Skin of body (tissue), 2 donors: ENCODE data around the gene GSC2. TPM values are rescaled to one million over a fixed set of nuclear protein-coding genes. Genes with fewer than 3 reads are reported as not detected.

Experiments
- DNase-seq: peaks from one replicate; lab custom pipeline; 2025; lab: John Stamatoyannopoulos, UW
- total RNA-seq: library from RNA; depleted of rRNA; stranded (reverse); fragments of >200 nt; gene quantifications from one replicate; pipeline ENCODE4 v1.2.3, GENCODE V29; 2014

The GSC2 gene
- total RNA-seq, 1 donor from 2014 or later, result not detected

- DNase-seq, result no peak
These were observed 29.1 kb downstream of the GSC2 start for GRCh38 chr22:19120829-19121630.

DNA sequence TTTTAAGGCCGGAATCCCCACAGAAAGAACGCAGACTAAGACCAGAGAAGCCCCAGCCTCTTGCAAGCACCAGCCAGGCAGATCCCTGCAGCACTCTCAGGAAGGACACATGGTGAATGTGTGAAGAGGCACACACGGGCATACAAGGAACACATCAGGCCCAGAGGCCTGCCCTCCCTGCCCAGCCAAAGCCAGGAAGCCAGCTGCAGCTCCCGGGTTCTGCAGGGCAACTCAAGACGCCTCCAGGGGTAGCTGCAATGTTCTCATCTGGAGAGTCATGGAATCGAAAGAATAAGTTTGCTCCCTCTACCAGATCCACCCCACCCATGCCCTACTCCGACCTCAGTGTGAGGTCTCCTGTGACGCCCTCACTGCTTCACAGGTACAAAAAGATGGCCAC lies 30.1 kb downstream of the GSC2 start:
- DNase-seq, result no peak

DNA sequence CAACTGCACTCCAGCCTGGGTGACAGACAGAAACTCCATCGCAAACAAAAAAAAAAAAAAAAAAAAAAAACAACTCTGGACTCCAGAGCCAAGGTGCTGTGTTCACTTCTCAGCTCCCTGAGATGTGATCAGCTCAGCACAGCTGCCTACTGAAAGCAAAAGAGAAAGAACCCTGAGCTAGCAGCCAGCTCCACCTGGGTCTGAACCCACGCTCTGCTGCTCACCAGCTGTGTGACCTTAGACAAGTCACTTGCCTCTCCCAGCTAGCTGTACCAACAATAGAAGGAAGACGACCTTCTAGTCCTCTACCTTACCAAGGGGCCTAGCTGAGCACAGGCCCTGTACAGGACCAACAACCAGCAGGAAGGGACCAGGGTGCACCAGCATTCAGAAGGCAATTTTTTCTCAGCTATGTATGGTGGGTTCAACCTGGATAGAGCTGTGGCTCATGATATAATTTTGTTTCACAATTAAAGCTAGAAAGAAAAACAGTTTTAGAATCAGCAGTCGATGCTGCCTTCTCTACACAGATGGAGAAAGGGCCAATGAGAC lies 31.7 kb downstream of the GSC2 start:
- no peak for DNase-seq

GRCh38 chr22:19117111-19117512 lies 33.0 kb downstream of the GSC2 start:
- DNase-seq, result no peak

DNA sequence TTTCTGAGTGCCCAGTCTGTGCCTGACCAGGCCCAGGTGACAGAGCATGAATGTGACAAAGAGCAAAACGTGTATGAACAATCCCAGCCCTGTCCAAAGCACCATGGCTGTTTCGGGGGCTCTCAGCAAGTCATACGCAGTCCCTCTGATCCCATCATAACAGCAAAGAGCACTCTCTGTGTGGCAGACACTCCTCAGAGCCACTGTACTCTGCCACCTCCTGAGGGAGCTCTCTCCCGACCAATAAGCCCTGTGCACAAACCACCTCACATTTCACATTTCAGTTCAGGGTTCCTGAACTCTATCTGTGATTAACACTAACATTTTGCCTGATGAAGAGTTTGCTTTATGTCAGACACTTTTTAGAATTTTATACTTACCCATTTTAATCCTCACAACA lies 34.5 kb downstream of the GSC2 start:
- no peak for DNase-seq

GRCh38 chr22:19114984-19115552 lies 35.0 kb downstream of the GSC2 start:
- no peak for DNase-seq

- no peak for DNase-seq
These were observed 36.7 kb downstream of the GSC2 start for GRCh38 chr22:19113429-19113828.

GRCh38 chr22:19111584-19111983 lies 38.5 kb downstream of the GSC2 start:
- no peak for DNase-seq

GRCh38 chr22:19111140-19111539 lies 39.0 kb downstream of the GSC2 start:
- DNase-seq, result no peak

- no peak for DNase-seq
These were observed 39.4 kb downstream of the GSC2 start for GRCh38 chr22:19110646-19111045.

- DNase-seq, result no peak
These were observed 40.0 kb downstream of the GSC2 start for GRCh38 chr22:19110064-19110458.

DNA sequence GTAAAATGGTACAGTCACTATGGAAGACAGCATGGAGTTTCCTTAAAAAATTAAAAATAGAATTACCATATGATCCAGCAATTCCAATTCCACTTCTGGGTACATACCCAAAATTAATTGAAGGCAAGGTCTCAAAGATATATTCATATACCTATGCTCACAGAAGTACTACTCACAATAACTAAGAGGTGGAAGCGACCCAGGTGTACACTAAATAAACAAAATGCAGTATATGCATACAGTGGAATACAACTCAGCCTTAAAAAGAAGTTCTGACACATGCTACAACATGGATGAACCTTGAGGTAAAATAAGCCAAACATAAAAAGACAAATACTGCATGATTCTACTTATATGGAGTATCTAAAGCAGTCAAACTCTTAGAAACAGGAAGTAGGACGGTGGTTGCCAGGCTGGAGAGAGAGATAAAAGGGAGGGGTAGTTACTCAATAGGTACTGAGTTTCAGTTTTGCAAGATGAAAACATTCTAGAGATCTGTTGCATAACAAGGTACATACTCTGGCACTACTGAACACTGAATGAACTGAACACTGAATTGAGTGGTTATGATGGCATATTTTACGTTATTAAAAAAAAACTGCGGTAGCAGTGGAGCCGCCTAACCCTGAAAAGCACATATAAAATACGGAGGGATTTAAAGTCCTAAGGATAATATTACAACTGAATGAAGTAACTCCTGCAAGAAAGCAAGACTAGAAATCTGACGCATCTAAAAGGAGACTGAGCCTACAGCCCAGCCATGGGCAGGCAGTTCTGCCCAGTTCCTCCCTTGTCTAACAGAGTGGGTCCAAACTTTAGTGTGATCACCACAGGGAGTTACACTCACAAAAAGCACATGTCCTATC lies 40.7 kb downstream of the GSC2 start:
- DNase-seq, result no peak

DNA sequence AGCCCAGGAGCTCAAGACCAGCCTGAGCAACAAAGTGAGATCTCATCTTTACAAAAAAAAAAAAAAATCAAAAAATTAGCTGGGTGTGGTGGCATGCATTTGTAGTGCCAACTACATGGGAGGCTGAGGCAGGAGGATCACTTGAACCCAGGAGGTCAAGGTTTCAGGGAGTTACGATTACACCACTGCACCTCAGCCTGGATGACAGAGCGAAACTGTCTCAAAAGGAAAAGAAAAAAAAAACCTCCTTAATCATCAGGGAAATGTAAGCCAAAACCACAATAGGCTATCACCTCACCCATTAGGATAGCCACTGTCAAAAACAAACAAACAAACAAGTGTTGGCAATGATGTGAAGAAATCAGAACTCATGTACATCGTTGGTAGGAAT lies 41.3 kb downstream of the GSC2 start:
- DNase-seq, result no peak

- DNase-seq, result no peak
These were observed 42.4 kb downstream of the GSC2 start for GRCh38 chr22:19107730-19108074.

- no peak for DNase-seq
These were observed 43.0 kb downstream of the GSC2 start for GRCh38 chr22:19106886-19107729.

DNA sequence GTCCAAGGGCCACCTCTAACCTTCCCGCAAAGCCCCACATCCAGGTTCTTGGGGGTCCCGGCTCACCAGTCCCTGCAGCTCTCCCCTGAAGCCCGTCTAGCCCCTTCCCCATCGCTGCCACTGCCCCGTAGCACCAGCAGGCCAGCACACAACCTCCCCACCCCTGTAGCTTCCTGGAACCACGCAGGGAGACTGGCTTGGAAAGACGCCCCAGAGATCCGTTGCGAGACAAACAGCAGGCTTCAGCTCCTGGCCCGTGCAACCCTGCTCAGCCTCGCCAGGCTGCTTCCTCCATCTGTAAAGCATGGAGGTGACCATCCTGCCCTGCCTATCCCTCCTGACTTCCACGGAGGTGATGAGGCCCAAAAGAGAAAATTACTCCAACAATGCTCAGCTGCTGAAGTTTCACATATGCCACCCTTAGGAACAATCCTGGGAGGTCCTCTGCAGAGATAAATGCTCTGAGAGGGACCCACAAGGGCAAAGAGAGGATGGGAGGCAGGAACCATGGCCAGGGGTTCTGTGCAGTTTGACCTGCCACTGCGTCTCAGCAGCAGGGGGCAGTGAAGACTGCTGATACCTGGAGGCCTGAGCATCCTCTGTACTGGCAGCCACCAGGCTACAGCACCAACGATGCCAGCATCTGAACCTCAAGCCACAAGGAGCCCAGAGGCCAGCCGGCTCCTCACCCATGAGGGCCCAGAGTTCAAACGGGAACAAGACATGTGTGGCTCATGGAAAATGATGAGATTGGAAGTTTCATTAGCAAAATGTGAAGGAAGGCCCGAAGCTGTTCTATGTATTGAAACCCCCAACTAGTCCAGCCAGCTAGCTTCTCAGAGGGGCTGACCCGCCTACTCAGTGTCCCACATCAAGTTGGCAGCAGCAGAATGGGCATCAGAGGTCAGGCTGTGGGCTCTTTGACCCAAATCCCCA lies 44.0 kb downstream of the GSC2 start:
- no peak for DNase-seq

DNA sequence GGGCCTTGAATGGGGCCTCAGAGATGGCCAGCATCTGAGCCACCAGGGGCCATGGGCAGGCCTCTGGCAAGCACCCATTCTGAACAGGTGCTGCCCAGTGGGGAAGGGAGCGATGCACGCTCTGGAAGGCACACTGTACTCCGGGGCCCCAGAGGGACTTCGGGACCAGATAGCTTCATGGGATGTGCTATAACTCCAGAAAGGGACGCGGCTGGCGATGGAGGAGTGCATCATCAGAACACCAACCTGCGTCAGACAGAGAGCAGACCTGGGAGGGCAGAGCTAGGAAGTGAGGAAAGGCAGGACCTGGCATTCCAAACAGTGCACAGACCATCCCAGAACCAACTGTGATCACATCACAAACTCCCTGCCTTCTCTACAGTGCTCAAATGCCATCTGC lies 44.6 kb downstream of the GSC2 start:
- no peak for DNase-seq

DNA sequence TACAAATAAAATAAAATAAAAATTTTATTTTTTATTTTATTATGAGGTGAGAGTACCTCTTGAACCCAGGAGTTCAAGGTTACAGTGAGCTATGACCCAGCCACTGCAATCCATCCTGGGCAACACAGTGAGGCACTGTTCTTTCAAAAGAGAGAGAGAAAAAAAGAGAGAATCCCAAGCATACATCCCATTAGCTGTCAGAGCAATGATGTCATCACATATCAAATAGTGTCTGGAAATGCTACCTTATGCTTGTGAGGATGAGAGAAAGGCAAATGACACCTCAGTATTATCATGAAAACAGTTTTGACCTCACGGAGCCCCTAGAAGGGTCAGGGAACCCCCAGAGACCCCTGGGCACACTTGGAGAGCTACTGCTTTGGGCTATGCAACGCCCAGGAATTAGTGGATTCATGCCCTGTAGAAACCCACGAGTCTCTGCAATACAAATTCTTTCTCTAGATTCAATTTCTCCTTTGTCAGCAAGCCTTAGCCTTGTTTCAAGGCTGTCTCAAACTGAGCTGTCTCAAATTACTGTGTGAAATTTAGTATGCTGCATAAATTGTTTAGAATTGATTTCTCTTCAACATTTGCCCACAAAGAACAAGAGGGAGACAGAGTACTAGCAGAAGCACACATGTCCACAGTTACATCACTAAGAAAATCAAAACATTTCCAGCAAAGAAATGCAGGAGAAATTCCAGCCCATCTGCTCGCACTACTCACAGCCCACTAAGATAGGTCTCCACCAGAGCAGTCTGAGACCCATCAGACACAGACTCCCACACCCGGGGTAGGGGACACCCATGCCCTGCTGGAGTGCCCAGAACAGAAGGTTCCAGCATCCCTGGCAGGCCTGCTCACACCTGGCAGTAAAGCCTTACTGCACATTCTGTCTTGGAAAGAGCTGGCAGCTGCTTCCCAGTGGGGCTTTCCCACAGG lies 45.9 kb downstream of the GSC2 start:
- peak; percentile 84 for DNase-seq

DNA sequence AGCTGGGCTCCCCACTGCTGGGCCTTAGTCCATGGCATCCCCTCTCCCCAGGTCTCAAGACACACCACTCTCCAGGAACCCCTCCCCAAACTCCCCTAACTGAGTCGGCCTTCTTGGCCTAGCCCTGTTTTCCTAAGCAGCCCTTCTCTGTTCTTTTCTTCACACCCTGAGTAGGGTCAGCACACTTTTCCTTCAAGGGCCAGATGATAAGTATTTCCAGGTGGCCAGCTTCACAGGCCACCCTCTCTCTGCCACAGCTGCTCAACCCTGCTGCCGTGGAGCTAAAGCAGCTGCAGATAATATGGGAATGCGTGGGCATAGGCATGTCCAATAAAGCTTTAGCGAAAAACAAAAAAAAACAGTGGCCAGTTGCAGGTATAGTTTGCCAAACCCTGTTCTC lies 51.9 kb downstream of the GSC2 start:
- no peak for DNase-seq
